ENCODE data around the gene DMRT2.

DNA sequence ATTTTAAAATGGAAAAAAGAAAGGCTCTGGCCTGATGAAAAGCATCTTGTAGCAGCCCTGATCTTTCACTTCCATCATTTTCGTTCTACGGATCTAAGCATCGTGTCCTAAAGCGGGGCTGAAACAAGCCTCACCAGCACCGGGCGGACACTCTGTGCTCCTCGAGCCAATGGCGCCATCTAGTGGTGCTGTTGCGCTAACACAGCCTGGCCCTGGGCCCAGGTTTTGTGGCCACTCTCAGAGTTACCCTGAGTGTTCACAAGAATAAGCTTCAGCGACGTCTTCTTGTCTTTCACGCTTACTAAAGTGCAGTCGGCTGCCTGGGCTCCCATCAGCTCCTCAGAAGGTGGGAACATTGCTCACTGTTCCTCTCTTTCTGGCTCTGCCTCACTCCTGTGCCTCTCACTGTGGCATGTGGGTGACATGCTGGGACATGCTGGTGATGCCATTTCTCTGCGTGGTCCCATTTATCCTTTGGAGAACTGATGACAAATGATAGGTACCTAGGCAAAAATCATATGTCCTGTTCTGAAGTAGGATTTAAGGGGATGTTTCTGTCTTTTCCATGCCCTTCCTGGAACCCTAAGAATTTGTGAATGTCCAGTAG lies 41.0 kb upstream of the DMRT2 start:
- TF ChIP-seq, protein P1, sequence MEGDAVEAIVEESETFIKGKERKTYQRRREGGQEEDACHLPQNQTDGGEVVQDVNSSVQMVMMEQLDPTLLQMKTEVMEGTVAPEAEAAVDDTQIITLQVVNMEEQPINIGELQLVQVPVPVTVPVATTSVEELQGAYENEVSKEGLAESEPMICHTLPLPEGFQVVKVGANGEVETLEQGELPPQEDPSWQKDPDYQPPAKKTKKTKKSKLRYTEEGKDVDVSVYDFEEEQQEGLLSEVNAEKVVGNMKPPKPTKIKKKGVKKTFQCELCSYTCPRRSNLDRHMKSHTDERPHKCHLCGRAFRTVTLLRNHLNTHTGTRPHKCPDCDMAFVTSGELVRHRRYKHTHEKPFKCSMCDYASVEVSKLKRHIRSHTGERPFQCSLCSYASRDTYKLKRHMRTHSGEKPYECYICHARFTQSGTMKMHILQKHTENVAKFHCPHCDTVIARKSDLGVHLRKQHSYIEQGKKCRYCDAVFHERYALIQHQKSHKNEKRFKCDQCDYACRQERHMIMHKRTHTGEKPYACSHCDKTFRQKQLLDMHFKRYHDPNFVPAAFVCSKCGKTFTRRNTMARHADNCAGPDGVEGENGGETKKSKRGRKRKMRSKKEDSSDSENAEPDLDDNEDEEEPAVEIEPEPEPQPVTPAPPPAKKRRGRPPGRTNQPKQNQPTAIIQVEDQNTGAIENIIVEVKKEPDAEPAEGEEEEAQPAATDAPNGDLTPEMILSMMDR (conservative IDR thresholded peaks at IDR 0.05 in 1 of 2, IDR thresholded peaks at IDR 0.05 in 1 of 2; ENCODE audit: extremely low read depth in 1 of 2, insufficient read depth in 1 of 2, low read depth in 1 of 2, low read length in 2 of 2) = peak; percentile 98 to 99
- TF ChIP-seq EZH2 (IDR thresholded peaks at IDR 0.05; ENCODE audit: borderline replicate concordance, low read length) = no peak
